PC-3 (cell line): ENCODE data around the gene PTPRN2. TPM values are rescaled to one million over a fixed set of nuclear protein-coding genes. Genes with fewer than 3 reads are reported as not detected.

Experiments used
- ATAC-seq: fragments of 200-7000 bp; cut with Tn5 transposase; 2 replicates; pipeline ENCODE4 v1.9.1; 2020; ENCODE audit warnings: mild to moderate bottlenecking, moderate library complexity
- BruUV-seq: library from RNA; stranded (reverse); fragments of 400-500 nt; replicated peaks from 2 replicates; lab custom pipeline; 2021; lab: Mats Ljungman, UMichigan
- CTCF ChIA-PET: fragments of 300-600 bp; sonication (Branson Sonifier 250); formaldehyde crosslinking; loops from one replicate; lab custom pipeline; 2022; ENCODE audit warnings: antibody characterized with exemption; lab: Charles Lee
- POLR2A ChIA-PET: fragments of 300-600 bp; sonication (Branson Sonifier 250); formaldehyde crosslinking; loops from one replicate; lab custom pipeline; 2022; ENCODE audit warnings: antibody characterized with exemption; ENCODE audit not compliant: unreplicated experiment; lab: Charles Lee
- DNase-seq: peaks from one replicate; pipeline ENCODE4 v3.0.0-alpha.2; 2015
- H2AFZ ChIP-seq: fragments of 300-600 bp; sonication (generic); 2 replicates; pipeline ENCODE4 v1.6.0; 2016; ENCODE audit warnings: antibody characterized with exemption, low read length
- H3F3A ChIP-seq: fragments of 300-600 bp; sonication (generic); one replicate; pipeline ENCODE4 v1.6.0; 2017; ENCODE audit warnings: antibody characterized with exemption, low read length, control low read depth, mild to moderate bottlenecking; ENCODE audit not compliant: unreplicated experiment
- H3K27ac ChIP-seq: fragments of 300-600 bp; sonication (generic); 2 replicates; pipeline ENCODE4 v1.5.1; 2016; ENCODE audit warnings: mild to moderate bottlenecking, low read length
- H3K27me3 ChIP-seq: fragments of 300-600 bp; sonication (generic); 2 replicates; pipeline ENCODE4 v1.6.1; 2016; ENCODE audit warnings: low read length, mixed read lengths
- H3K36me3 ChIP-seq: fragments of 300-600 bp; sonication (generic); 2 replicates; pipeline ENCODE4 v1.6.1; 2016; ENCODE audit warnings: low read depth, mixed run types, low read length, mixed read lengths
- H3K4me1 ChIP-seq: fragments of 300-600 bp; sonication (generic); 2 replicates; pipeline ENCODE4 v1.5.1; 2016; ENCODE audit warnings: low read length; ENCODE audit not compliant: insufficient read depth
- H3K4me2 ChIP-seq: fragments of 300-600 bp; sonication (generic); 2 replicates; pipeline ENCODE4 v1.6.0; 2016; ENCODE audit warnings: low read length
- H3K4me3 ChIP-seq: fragments of 300-600 bp; sonication (generic); 2 replicates; pipeline ENCODE4 v1.5.1; 2016; ENCODE audit warnings: mild to moderate bottlenecking, low read length, mixed read lengths
- H3K79me2 ChIP-seq: fragments of 300-600 bp; sonication (generic); 2 replicates; pipeline ENCODE4 v1.6.1; 2017; ENCODE audit warnings: low read length, mixed read lengths
- H3K9ac ChIP-seq: fragments of 300-600 bp; sonication (generic); 2 replicates; pipeline ENCODE4 v1.6.0; 2016; ENCODE audit warnings: mild to moderate bottlenecking, low read length
- H3K9me2 ChIP-seq: fragments of 300-600 bp; sonication (generic); replicated peaks from 2 replicates; pipeline ENCODE4 v1.6.1; 2016; ENCODE audit warnings: mixed run types, low read length, mixed read lengths
- H3K9me3 ChIP-seq: fragments of 300-600 bp; sonication (generic); 2 replicates; pipeline ENCODE4 v1.6.1; 2016; ENCODE audit warnings: low read length, mixed read lengths
- H4K20me1 ChIP-seq: fragments of 300-600 bp; sonication (generic); 2 replicates; pipeline ENCODE4 v1.6.1; 2016; ENCODE audit warnings: low read length, mixed read lengths
- EZH2 ChIP-seq: fragments of 300-600 bp; sonication (generic); IDR thresholded peaks from one replicate; pipeline ENCODE4 v1.6.1; 2017; ENCODE audit warnings: antibody characterized with exemption, mild to moderate bottlenecking, low read length; ENCODE audit not compliant: unreplicated experiment
- EZH2phosphoT487 ChIP-seq: fragments of 300-600 bp; sonication (generic); IDR thresholded peaks from 2 replicates; pipeline ENCODE4 v1.6.1; 2018; ENCODE audit warnings: mild to moderate bottlenecking, antibody characterized with exemption, low read length, borderline replicate concordance
- intact Hi-C: fragments of 100-400 bp; cut with micrococcal nuclease; formaldehyde crosslinking; loops from 2 replicates; pipeline ENCODE4 v1.9.0; 2023
- total RNA-seq: library from RNA; depleted of rRNA; stranded (reverse); fragments of >200 nt; gene quantifications from 2 replicates; pipeline ENCODE4 v1.2.3, GENCODE V29; 2014
- TF ChIP-seq, protein P1 (sequence below): fragments of 300-600 bp; sonication (generic); conservative IDR thresholded peaks from 2 replicates; pipeline ENCODE4 v1.5.1; 2017; ENCODE audit warnings: antibody characterized with exemption, low read depth, mild to moderate bottlenecking, low read length

The PTPRN2 gene
- total RNA-seq, 1 experiment from 2014 or later: 3.2 TPM

DNA sequence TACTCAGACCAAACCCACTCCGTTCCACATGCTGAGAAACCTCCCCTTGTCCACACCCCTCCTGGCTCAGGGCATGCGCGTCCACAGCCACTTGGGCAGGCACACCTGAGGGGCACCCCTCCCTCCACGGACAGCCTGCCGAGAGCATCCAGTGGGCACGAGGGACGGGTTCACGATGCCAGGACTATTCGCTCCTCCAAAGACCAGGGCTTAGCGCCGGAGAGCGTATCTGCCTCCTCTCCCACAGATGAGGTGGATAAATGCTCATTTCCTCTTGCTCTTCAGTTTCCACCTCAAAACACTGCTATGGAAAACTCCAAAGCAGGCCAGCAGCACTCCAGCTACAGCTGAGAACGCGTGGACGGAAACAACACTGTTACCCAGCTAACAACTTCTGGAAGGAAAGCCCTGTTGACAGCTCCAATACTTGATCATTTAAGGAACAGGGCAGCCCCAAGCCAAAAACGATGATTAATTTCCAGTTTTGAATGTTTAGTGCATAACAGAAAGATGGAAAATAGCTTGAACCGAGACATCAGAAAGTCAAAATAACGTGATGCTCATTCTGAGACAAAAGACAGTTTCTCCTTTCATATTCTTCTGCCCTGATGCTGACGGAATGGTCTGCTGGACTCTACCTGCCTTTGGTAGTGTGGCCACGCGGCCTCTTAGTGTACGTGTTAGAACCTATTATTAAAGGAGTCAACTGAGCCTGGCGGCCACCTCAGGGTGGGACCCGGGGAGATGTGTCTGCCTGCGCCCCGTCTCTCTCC lies 1046.1 kb downstream of the PTPRN2 start:
- no TSS peak for BruUV-seq
- ChIA-PET CTCF (no interaction called here), POLR2A (interaction anchor here (0.6 kb wide), 1 partner anchor 25 kb away, joined by 4 read pairs; no protein-coding TSS in a partner anchor)
- DNase-seq: no peak
- Histone ChIP-seq H3F3A (no peaks in the 10 kb centered on the region), H3K9me2 (no peaks in the 10 kb centered on the region), H3K4me1 (no peaks in the 10 kb centered on the region), H3K4me3 (no peak overlapping the region), H3K27me3 (no peaks in the 10 kb centered on the region), H3K79me2 (no peaks in the 10 kb centered on the region), H3K27ac (no peak overlapping the region), H2AFZ (no peak overlapping the region), H3K4me2 (no peak overlapping the region), H4K20me1 (no peaks in the 10 kb centered on the region), H3K9ac (no peak overlapping the region), H3K9me3 (no peaks in the 10 kb centered on the region), H3K36me3 (no peaks in the 10 kb centered on the region)
- intact Hi-C loops: no loop called here
- no peak for ATAC-seq
- no peak for TF ChIP-seq EZH2
- TF ChIP-seq, protein P1, sequence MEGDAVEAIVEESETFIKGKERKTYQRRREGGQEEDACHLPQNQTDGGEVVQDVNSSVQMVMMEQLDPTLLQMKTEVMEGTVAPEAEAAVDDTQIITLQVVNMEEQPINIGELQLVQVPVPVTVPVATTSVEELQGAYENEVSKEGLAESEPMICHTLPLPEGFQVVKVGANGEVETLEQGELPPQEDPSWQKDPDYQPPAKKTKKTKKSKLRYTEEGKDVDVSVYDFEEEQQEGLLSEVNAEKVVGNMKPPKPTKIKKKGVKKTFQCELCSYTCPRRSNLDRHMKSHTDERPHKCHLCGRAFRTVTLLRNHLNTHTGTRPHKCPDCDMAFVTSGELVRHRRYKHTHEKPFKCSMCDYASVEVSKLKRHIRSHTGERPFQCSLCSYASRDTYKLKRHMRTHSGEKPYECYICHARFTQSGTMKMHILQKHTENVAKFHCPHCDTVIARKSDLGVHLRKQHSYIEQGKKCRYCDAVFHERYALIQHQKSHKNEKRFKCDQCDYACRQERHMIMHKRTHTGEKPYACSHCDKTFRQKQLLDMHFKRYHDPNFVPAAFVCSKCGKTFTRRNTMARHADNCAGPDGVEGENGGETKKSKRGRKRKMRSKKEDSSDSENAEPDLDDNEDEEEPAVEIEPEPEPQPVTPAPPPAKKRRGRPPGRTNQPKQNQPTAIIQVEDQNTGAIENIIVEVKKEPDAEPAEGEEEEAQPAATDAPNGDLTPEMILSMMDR: no peak
- no peak for TF ChIP-seq EZH2phosphoT487

DNA sequence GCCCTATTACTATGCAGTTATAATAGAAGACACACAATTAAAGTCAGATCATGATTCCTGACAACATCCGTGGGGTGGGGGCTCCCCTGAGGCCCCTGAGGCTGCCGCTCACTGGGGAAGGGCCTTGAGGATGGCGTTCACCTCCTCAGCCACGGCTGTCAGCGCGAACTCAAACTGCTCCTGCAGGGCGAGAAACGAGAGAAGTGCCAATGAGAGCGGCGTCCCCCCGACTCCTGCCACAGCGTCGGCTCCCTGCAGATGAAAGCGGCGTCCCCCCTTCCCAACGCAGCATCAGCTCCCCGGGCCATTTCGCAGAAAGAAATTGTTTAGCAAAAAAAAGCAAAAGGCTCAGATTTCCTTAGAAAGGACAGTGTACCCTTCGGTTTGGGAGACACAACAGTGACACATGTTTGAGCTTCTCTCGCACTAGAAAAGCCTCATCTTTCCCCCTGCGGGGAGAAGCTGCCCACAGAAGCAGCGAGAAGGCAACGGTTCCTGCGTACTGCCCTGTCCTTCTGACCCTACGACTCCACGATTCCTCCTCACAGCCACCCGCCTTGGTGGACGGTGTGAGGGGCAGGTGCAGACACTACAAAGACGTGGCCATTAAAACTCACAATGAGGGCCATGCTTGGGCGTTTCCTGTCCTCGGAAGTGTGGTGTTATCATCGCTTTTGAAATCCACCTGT lies 1046.9 kb downstream of the PTPRN2 start:
- no peak overlapping the region for H3K9ac ChIP-seq
- no peaks in the 10 kb centered on the region for H3F3A ChIP-seq
- no peaks in the 10 kb centered on the region for H3K79me2 ChIP-seq
- H3K4me3 ChIP-seq: no peak overlapping the region
- H2AFZ ChIP-seq: no peak overlapping the region
- no peaks in the 10 kb centered on the region for H4K20me1 ChIP-seq
- no peaks in the 10 kb centered on the region for H3K36me3 ChIP-seq
- H3K27ac ChIP-seq: no peak overlapping the region
- no peaks in the 10 kb centered on the region for H3K9me3 ChIP-seq
- intact Hi-C loops: no loop called here
- no peaks in the 10 kb centered on the region for H3K9me2 ChIP-seq
- ATAC-seq (no peak), DNase-seq (no peak)
- H3K4me2 ChIP-seq: no peak overlapping the region
- BruUV-seq: no TSS peak
- CTCF ChIA-PET: no interaction called here
- TF ChIP-seq, protein P1: no peak
- TF ChIP-seq EZH2phosphoT487 (no peak), EZH2 (no peak)
- H3K27me3 ChIP-seq: no peaks in the 10 kb centered on the region
- H3K4me1 ChIP-seq: no peaks in the 10 kb centered on the region
- POLR2A ChIA-PET: no interaction called here

DNA sequence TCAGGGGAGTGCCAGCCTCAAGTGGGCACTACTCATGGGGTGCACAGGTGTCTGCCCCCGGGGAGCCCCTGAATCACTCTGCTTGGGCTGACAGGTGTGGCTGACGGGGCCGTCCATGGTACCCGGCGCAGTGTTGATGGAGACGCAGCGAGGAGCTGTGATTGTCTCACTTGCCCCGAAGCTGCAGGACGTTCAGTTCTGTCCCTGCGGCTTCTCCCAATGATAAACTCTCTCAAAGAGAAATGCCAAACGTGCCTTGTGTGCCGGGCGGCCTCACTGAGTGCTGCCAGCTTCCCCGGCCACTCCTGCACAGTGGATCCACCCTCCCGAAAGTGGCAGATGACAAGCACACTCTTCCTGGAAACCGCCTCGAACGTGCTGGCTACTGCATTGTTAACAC lies 1047.6 kb downstream of the PTPRN2 start:
- BruUV-seq: no TSS peak
- H3K27me3 ChIP-seq: no peaks in the 10 kb centered on the region
- no peaks in the 10 kb centered on the region for H3F3A ChIP-seq
- no peaks in the 10 kb centered on the region for H3K9me3 ChIP-seq
- ChIA-PET POLR2A (no interaction called here), CTCF (no interaction called here)
- no peak overlapping the region for H3K9ac ChIP-seq
- H3K9me2 ChIP-seq: no peaks in the 10 kb centered on the region
- H4K20me1 ChIP-seq: no peaks in the 10 kb centered on the region
- H3K4me1 ChIP-seq: no peaks in the 10 kb centered on the region
- no peaks in the 10 kb centered on the region for H3K79me2 ChIP-seq
- no peak overlapping the region for H3K4me2 ChIP-seq
- H2AFZ ChIP-seq: no peak overlapping the region
- intact Hi-C loops: no loop called here
- DNase-seq (no peak), ATAC-seq (no peak)
- H3K36me3 ChIP-seq: no peaks in the 10 kb centered on the region
- TF ChIP-seq EZH2 (no peak), EZH2phosphoT487 (no peak)
- TF ChIP-seq, protein P1: no peak
- H3K27ac ChIP-seq: no peak overlapping the region
- no peak overlapping the region for H3K4me3 ChIP-seq
